NT2/D1 (cell line): ENCODE results near the gene PTCRA.
"Not testable (repeated sequence)": the region's sequence is repeated elsewhere in the genome, so short reads cannot be mapped to it uniquely, and the experiment has no call there.

Experiments
- YY1 ChIP-seq: IDR thresholded peaks from 2 replicates; pipeline ENCODE4 v1.6.1; 2011; ENCODE audit not compliant: insufficient read length, insufficient read depth
- ZNF274 ChIP-seq: IDR thresholded peaks from 2 replicates; pipeline ENCODE4 v1.6.1; 2011; ENCODE audit warnings: mild to moderate bottlenecking, low read depth, low read length

DNA sequence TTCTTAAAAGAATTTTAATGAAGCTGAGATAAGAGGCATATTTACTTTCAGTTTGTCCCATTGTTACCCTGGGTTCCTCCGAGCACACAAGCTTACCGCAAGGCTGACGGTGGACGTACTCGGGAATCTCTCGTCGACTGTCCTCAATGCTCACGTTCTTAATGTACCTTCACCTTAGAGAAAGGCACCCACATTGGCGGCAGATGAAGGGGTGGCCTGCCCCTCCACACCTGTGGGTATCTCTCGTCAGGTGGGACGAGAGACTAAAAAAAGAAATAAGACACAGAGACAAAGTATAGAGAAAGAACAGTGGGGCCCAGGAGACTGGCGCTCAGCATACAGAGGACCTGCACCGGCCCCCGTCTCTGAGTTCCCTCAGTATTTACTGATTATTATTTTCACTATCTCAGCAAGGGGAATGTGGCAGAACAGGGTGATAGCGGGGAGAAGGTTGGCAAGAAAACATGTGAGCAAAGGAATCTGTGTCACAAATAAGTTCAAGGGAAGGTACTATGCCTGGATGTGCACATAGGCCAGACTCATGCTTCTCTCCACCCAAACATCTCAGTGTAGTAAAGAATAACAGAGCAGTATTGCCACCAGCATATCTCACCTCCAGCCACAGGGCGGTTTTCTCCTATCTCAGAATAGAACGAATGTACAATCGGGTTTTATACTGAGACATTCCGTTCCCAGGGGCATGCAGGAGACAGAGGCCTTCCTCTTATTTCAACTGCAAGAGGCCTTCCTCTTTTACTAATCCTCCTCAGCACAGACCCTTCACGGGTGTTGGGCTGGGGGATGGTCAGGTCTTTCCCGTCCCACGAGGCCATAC, 13.2 kb upstream of the PTCRA start:
- not testable (repeated sequence) for TF ChIP-seq ZNF274, YY1
